HepG2 (cell line): ENCODE results near the gene SETD7. TPM values are rescaled to one million over a fixed set of nuclear protein-coding genes. Genes with fewer than 3 reads are reported as not detected.

ENCODE experiments used
- BORCS8-MEF2B ChIP-seq: sonication (generic); formaldehyde crosslinking; IDR thresholded peaks from 2 replicates; pipeline ENCODE4 v1.8.0; 2022; ENCODE audit warnings: mild to moderate bottlenecking, missing genetic modification reagents
- CBX2 ChIP-seq, 2 experiments: fragments of 200-600 bp in 1 of 2; sonication (generic); formaldehyde crosslinking in 1 of 2; IDR thresholded peaks; 2 replicates each; pipeline versions ENCODE4 v1.7.0 to v1.8.1; 2018 to 2022; ENCODE audit warnings: low read depth in 2 of 2, low read length in 1 of 2, mild to moderate bottlenecking in 1 of 2, missing genetic modification reagents in 1 of 2
- CC2D1A ChIP-seq: sonication (generic); formaldehyde crosslinking; IDR thresholded peaks from 2 replicates; pipeline ENCODE4 v1.8.1; 2023; ENCODE audit warnings: mild to moderate bottlenecking, missing genetic modification reagents
- FOXP1 ChIP-seq, 2 experiments: fragments of 450-650 bp in 1 of 2; IDR thresholded peaks; 2 replicates each; pipeline ENCODE4 v1.6.1; 2017 to 2018; ENCODE audit warnings: antibody characterized with exemption in 1 of 2
- NFKB2 ChIP-seq: sonication (generic); formaldehyde crosslinking; IDR thresholded peaks from 2 replicates; pipeline ENCODE4 v1.4.0; 2020; ENCODE audit warnings: missing genetic modification reagents, borderline replicate concordance
- RBFOX2 ChIP-seq: fragments of 200-400 bp; formaldehyde crosslinking; IDR thresholded peaks from 2 replicates; pipeline ENCODE4 v1.6.1; 2017; ENCODE audit warnings: low read depth, mild to moderate bottlenecking, low read length
- REPIN1 ChIP-seq: sonication (generic); formaldehyde crosslinking; IDR thresholded peaks from 2 replicates; pipeline ENCODE4 v1.8.0; 2022; ENCODE audit warnings: missing genetic modification reagents, low read depth, mild to moderate bottlenecking, borderline replicate concordance
- TGIF2 ChIP-seq: IDR thresholded peaks from 2 replicates; pipeline ENCODE4 v1.6.1; 2016; ENCODE audit warnings: control low read depth, missing compliant biosample characterization
- ZNF367 ChIP-seq: sonication (generic); formaldehyde crosslinking; IDR thresholded peaks from 2 replicates; pipeline ENCODE4 v1.4.0; 2020; ENCODE audit warnings: missing genetic modification reagents, borderline replicate concordance
- ZNF747 ChIP-seq: sonication (generic); formaldehyde crosslinking; IDR thresholded peaks from 2 replicates; pipeline ENCODE4 v1.8.1; 2023; ENCODE audit warnings: missing genetic modification reagents, mild to moderate bottlenecking, borderline replicate concordance
- ZNF749 ChIP-seq: sonication (generic); formaldehyde crosslinking; IDR thresholded peaks from 2 replicates; pipeline ENCODE4 v1.8.0; 2022; ENCODE audit warnings: mild to moderate bottlenecking, missing genetic modification reagents, moderate library complexity, borderline replicate concordance
- ZSCAN25 ChIP-seq: sonication (generic); formaldehyde crosslinking; IDR thresholded peaks from 2 replicates; pipeline ENCODE4 v1.8.0; 2022; ENCODE audit warnings: mild to moderate bottlenecking, missing genetic modification reagents
- polyA plus RNA-seq, 8 experiments: library from polyadenylated mRNA; depleted of rRNA in 3 of 8; stranded (reverse) in 7 of 8; unstranded in 1 of 8; fragments of >200 nt; fragmentation: Illumina TruSeq in 4 of 8; extraction: Trizol in 4 of 8; gene quantifications; 2 replicates each; pipeline versions ENCODE4 v1.2.1 to v1.2.3, GENCODE V29; 2011 to 2016; ENCODE audit warnings: low read depth in 4 of 8, missing spikeins in 1 of 8, mixed read lengths in 1 of 8; ENCODE audit not compliant: insufficient read depth in 1 of 8
- total RNA-seq, 5 experiments: library from RNA; depleted of rRNA; stranded (reverse); fragments of >200 nt; fragmentation: Illumina TruSeq; extraction: Trizol; gene quantifications; 2 replicates each; pipeline ENCODE4 v1.2.3, GENCODE V29; 2016; ENCODE audit warnings: low read depth in 1 of 5
- TF ChIP-seq, protein P1 (sequence below): sonication (generic); formaldehyde crosslinking; IDR thresholded peaks from 2 replicates; pipeline ENCODE4 v1.5.0; 2020; ENCODE audit warnings: missing genetic modification reagents, mild to moderate bottlenecking, borderline replicate concordance
- TF ChIP-seq, protein P2 (sequence below): sonication (generic); formaldehyde crosslinking; IDR thresholded peaks from 2 replicates; pipeline ENCODE4 v1.8.1; 2023; ENCODE audit warnings: mild to moderate bottlenecking, moderate library complexity, missing genetic modification reagents
- TF ChIP-seq, protein P3 (sequence below): sonication (generic); formaldehyde crosslinking; IDR thresholded peaks from 2 replicates; pipeline ENCODE4 v1.5.0; 2020; ENCODE audit warnings: mild to moderate bottlenecking, missing genetic modification reagents
- TF ChIP-seq, protein P4 (sequence below): sonication (generic); formaldehyde crosslinking; IDR thresholded peaks from 2 replicates; pipeline ENCODE4 v1.4.0; 2020; ENCODE audit warnings: missing genetic modification reagents, borderline replicate concordance
- TF ChIP-seq, protein P5 (sequence below): sonication (generic); formaldehyde crosslinking; IDR thresholded peaks from 2 replicates; pipeline ENCODE4 v1.8.0; 2022; ENCODE audit warnings: mild to moderate bottlenecking, missing genetic modification reagents

The SETD7 gene
- total and polyA plus RNA-seq, 2 of the 13 experiments (the other 11 are each of a cell fraction or from before 2014, with no cell fraction given) = 0.08 to 0.22 TPM

DNA sequence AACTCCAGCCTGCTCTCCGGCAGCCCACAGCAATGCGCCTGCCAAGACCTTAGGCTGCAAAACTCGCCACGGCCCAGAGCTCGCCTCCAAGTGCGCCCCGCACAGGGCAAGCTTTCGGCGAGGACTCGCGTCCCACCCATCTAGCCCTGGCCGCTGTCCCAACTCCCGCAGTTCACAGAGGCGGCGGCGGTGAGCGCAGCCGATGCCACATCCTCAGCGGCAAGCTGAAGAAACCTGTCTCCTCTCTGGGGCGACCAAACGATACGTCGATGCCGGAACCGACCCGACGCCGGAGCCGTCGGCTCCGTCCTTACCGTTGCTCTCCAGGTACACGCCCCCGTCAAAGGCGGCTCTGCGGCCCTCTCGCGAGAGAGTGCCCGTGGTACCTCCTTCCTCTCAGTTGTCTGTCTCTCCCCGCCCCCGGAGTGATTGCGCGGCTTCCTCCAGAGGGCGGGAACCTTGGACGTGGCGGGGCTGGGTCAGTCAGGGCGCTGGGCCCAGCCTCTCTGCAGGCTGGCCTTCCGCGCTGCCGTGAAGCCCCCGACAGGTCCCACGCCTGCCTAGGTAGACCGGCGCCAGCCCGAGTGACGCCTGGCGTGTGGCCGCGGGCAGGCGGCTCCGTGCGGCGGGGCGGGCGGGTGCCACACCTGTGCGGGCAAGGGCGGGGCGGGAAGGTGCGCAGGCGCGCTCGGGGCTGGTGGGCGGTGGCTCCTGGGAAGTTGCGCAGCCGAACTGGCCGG, 102.5 kb downstream of the SETD7 start (continued):
- TF ChIP-seq, protein P1, sequence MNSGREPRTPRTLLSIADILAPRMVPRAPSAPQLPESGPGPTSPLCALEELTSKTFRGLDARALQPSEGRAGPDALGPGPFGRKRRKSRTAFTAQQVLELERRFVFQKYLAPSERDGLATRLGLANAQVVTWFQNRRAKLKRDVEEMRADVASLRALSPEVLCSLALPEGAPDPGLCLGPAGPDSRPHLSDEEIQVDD = peak; percentile 34
- TF ChIP-seq, protein P2, sequence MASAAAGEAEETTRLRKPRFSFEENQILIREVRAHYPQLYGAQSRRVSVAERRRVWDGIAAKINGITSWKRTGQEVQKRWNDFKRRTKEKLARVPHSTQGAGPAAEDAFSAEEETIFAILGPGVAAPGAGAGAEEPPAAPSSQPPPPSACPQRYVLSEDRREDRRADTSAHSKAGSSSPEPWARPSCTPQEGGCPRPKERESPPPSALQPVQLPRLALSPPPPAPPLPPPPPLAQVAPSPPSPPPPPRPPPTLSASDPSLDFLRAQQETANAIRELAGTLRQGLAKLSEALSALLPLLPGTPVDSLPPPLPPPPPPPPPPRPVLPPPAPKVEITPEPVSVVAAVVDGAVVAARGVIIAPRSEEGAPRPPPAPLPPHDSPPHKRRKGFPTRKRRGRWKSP (CRISPR knock-in tag) = peak; percentile 78; the same call in 1 of the 2 replicates
- TF ChIP-seq CBX2 (IDR thresholded peaks at IDR 0.05; ENCODE audit: low read depth, low read length) = no peak
- TF ChIP-seq CBX2 (CRISPR knock-in tag; IDR thresholded peaks at IDR 0.05; ENCODE audit: low read depth) = no peak
- TF ChIP-seq REPIN1 (CRISPR knock-in tag) = peak; percentile 85
- TF ChIP-seq RBFOX2 = peak; percentile 97
- TF ChIP-seq FOXP1 (IDR thresholded peaks at IDR 0.05) = no peak
- no peak for TF ChIP-seq FOXP1 (CRISPR knock-in tag; IDR thresholded peaks at IDR 0.05)
- TF ChIP-seq, protein P3, sequence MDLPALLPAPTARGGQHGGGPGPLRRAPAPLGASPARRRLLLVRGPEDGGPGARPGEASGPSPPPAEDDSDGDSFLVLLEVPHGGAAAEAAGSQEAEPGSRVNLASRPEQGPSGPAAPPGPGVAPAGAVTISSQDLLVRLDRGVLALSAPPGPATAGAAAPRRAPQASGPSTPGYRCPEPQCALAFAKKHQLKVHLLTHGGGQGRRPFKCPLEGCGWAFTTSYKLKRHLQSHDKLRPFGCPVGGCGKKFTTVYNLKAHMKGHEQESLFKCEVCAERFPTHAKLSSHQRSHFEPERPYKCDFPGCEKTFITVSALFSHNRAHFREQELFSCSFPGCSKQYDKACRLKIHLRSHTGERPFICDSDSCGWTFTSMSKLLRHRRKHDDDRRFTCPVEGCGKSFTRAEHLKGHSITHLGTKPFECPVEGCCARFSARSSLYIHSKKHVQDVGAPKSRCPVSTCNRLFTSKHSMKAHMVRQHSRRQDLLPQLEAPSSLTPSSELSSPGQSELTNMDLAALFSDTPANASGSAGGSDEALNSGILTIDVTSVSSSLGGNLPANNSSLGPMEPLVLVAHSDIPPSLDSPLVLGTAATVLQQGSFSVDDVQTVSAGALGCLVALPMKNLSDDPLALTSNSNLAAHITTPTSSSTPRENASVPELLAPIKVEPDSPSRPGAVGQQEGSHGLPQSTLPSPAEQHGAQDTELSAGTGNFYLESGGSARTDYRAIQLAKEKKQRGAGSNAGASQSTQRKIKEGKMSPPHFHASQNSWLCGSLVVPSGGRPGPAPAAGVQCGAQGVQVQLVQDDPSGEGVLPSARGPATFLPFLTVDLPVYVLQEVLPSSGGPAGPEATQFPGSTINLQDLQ (CRISPR knock-in tag) = 0 out of 2 replicates have a peak, but pooled peaks have one; percentile 55
- TF ChIP-seq, protein P4, sequence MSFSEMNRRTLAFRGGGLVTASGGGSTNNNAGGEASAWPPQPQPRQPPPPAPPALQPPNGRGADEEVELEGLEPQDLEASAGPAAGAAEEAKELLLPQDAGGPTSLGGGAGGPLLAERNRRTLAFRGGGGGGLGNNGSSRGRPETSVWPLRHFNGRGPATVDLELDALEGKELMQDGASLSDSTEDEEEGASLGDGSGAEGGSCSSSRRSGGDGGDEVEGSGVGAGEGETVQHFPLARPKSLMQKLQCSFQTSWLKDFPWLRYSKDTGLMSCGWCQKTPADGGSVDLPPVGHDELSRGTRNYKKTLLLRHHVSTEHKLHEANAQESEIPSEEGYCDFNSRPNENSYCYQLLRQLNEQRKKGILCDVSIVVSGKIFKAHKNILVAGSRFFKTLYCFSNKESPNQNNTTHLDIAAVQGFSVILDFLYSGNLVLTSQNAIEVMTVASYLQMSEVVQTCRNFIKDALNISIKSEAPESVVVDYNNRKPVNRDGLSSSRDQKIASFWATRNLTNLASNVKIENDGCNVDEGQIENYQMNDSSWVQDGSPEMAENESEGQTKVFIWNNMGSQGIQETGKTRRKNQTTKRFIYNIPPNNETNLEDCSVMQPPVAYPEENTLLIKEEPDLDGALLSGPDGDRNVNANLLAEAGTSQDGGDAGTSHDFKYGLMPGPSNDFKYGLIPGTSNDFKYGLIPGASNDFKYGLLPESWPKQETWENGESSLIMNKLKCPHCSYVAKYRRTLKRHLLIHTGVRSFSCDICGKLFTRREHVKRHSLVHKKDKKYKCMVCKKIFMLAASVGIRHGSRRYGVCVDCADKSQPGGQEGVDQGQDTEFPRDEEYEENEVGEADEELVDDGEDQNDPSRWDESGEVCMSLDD (CRISPR knock-in tag) = 0 out of 2 replicates have a peak, but pooled peaks have one; percentile 66
- peak; percentile 19; the same call in 1 of the 2 replicates for TF ChIP-seq TGIF2 (CRISPR knock-in tag)
- TF ChIP-seq, protein P5, sequence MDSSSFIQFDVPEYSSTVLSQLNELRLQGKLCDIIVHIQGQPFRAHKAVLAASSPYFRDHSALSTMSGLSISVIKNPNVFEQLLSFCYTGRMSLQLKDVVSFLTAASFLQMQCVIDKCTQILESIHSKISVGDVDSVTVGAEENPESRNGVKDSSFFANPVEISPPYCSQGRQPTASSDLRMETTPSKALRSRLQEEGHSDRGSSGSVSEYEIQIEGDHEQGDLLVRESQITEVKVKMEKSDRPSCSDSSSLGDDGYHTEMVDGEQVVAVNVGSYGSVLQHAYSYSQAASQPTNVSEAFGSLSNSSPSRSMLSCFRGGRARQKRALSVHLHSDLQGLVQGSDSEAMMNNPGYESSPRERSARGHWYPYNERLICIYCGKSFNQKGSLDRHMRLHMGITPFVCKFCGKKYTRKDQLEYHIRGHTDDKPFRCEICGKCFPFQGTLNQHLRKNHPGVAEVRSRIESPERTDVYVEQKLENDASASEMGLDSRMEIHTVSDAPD = 0 out of 2 replicates have a peak, but pooled peaks have one; percentile 53
- TF ChIP-seq ZNF749 = peak; percentile 72
- TF ChIP-seq NFKB2 (CRISPR knock-in tag) = peak; percentile 84; the same call in 1 of the 2 replicates
- TF ChIP-seq ZNF367 (CRISPR knock-in tag) = no peak; the same call in 1 of the 2 replicates
- peak; percentile 77 for TF ChIP-seq BORCS8-MEF2B (CRISPR knock-in tag)
- peak; percentile 80; the same call in 1 of the 2 replicates for TF ChIP-seq ZSCAN25 (CRISPR knock-in tag)
- TF ChIP-seq CC2D1A = 0 out of 2 replicates have a peak, but pooled peaks have one; percentile 47
- TF ChIP-seq ZNF747 (CRISPR knock-in tag) = peak; percentile 77
